Endometrium (tissue), 2 donors: ENCODE results near the gene LXN.
"Not testable (repeated sequence)": the region's sequence is repeated elsewhere in the genome, so short reads cannot be mapped to it uniquely, and the experiment has no call there.

ENCODE experiments used
- FAIRE-seq: peaks from 2 replicates; lab custom pipeline; 2012; peaks lifted over from hg19 to GRCh38; lab: Jason Lieb, UNC
- donor health status: control.
- donor health status: control.

LXN gene

GRCh38 chr3:158672215-158673176 is at the start of gene LXN:
TSS of gene LXN (minus strand) at chr3:158672648. CDS start at chr3:158672478, 170 bp downstream.
- peak; percentile 82 for FAIRE-seq

GRCh38 chr3:158722108-158722507 is 49.7 kb upstream of the LXN start:
- FAIRE-seq: no peak

- FAIRE-seq: no peak
Observed at GRCh38 chr3:158718490-158719170, 46.2 kb upstream of the LXN start.

- FAIRE-seq: no peak
Observed at GRCh38 chr3:158717576-158717975, 45.1 kb upstream of the LXN start.

GRCh38 chr3:158713094-158713499 is 40.6 kb upstream of the LXN start:
- FAIRE-seq: no peak

GRCh38 chr3:158712443-158712842 is 40.0 kb upstream of the LXN start:
- FAIRE-seq: no peak

- FAIRE-seq: no peak
Observed at GRCh38 chr3:158711886-158712285, 39.4 kb upstream of the LXN start.

GRCh38 chr3:158710601-158711000 is 38.2 kb upstream of the LXN start:
- FAIRE-seq: no peak

- FAIRE-seq: no peak
Observed at GRCh38 chr3:158709666-158710083, 37.2 kb upstream of the LXN start.

GRCh38 chr3:158703566-158703965 is 31.1 kb upstream of the LXN start:
- no peak for FAIRE-seq

GRCh38 chr3:158702815-158703481 is 30.5 kb upstream of the LXN start:
- FAIRE-seq: no peak

- no peak for FAIRE-seq
Observed at GRCh38 chr3:158701420-158702065, 29.1 kb upstream of the LXN start.

- no peak for FAIRE-seq
Observed at GRCh38 chr3:158700559-158700958, 28.1 kb upstream of the LXN start.

GRCh38 chr3:158696618-158697017 is 24.2 kb upstream of the LXN start:
- FAIRE-seq: no peak

GRCh38 chr3:158693866-158694456 is 21.5 kb upstream of the LXN start:
- FAIRE-seq: not testable (repeated sequence)

GRCh38 chr3:158685159-158685558 is 12.7 kb upstream of the LXN start:
- FAIRE-seq: no peak

- no peak for FAIRE-seq
Observed at GRCh38 chr3:158683230-158683962, 10.9 kb upstream of the LXN start.

GRCh38 chr3:158680861-158681260 is 8.4 kb upstream of the LXN start:
- FAIRE-seq: no peak

GRCh38 chr3:158679547-158680000 is 7.1 kb upstream of the LXN start:
- FAIRE-seq: no peak

- no peak for FAIRE-seq
Observed at GRCh38 chr3:158678687-158679086, 6.2 kb upstream of the LXN start.

GRCh38 chr3:158671821-158672214 is 630 bp downstream of the LXN start:
- FAIRE-seq: no peak
